ENCODE data around the gene ZNF578. TPM values are rescaled to one million over a fixed set of nuclear protein-coding genes. Genes with fewer than 3 reads are reported as not detected.
"Not testable (repeated sequence)": the region's sequence is repeated elsewhere in the genome, so short reads cannot be mapped to it uniquely, and the experiment has no call there.

Gene ZNF578
- total RNA-seq, 1 donor from 2014 or later: 2.8 TPM

- H3K9me3 Mint-ChIP-seq (ENCODE audit: low read depth): no peaks in the 10 kb centered on the region
- H3K27ac Mint-ChIP-seq: no peak overlapping the region
- H3K4me1 Mint-ChIP-seq (ENCODE audit: low read depth): peaks cover 41% of the 10 kb centered on the region
- no peaks in the 10 kb centered on the region for H3K27me3 Mint-ChIP-seq
- no peaks in the 10 kb centered on the region for H3K36me3 Mint-ChIP-seq (ENCODE audit: insufficient read depth)
- no peak overlapping the region for H3K4me3 Mint-ChIP-seq (ENCODE audit: low read depth)
- no peak for DNase-seq (ENCODE audit: low spot score, unreplicated experiment)
- no peak for TF ChIP-seq CTCF (IDR thresholded peaks at IDR 0.05; ENCODE audit: unreplicated experiment)
These were observed 70.7 kb downstream of the ZNF578 start for GRCh38 chr19:52524086-52524485.

- TF ChIP-seq CTCF (IDR thresholded peaks at IDR 0.05; ENCODE audit: unreplicated experiment): peak; percentile 77
- peak within 1 kb of the TSS; percentile 98 for H3K27ac Mint-ChIP-seq
- no peaks in the 10 kb centered on the region for H3K9me3 Mint-ChIP-seq (ENCODE audit: low read depth)
- peak; percentile 93 for DNase-seq (ENCODE audit: low spot score, unreplicated experiment)
- H3K36me3 Mint-ChIP-seq (ENCODE audit: insufficient read depth): no peaks in the 10 kb centered on the region
- H3K4me1 Mint-ChIP-seq (ENCODE audit: low read depth): peaks cover 13% of the 10 kb centered on the region
- peak within 1 kb of the TSS; percentile 97 for H3K4me3 Mint-ChIP-seq (ENCODE audit: low read depth)
- no peaks in the 10 kb centered on the region for H3K27me3 Mint-ChIP-seq
These were observed 74.0 kb downstream of the ZNF578 start, which contains the start of gene ZNF808 for GRCh38 chr19:52527134-52527955. Gene ZNF808 (plus strand): TSS chr19:52527668. CDS start chr19:52543285, 15,617 bp downstream.

- no peak for DNase-seq (ENCODE audit: low spot score, unreplicated experiment)
- peak overlapping the region; percentile 97 for H3K27ac Mint-ChIP-seq
- no peaks in the 10 kb centered on the region for H3K9me3 Mint-ChIP-seq (ENCODE audit: low read depth)
- no peak for TF ChIP-seq CTCF (IDR thresholded peaks at IDR 0.05; ENCODE audit: unreplicated experiment)
- H3K4me1 Mint-ChIP-seq (ENCODE audit: low read depth): peaks cover 12% of the 10 kb centered on the region
- H3K27me3 Mint-ChIP-seq: no peaks in the 10 kb centered on the region
- peaks cover under 1% of the 10 kb centered on the region for H3K36me3 Mint-ChIP-seq (ENCODE audit: insufficient read depth)
- H3K4me3 Mint-ChIP-seq (ENCODE audit: low read depth): peak overlapping the region; percentile 97
These were observed 74.6 kb downstream of the ZNF578 start for GRCh38 chr19:52527956-52528351.

GRCh38 chr19:52532480-52532879 lies 79.1 kb downstream of the ZNF578 start:
- Mint-ChIP-seq H3K9me3 (ENCODE audit: low read depth) (no peaks in the 10 kb centered on the region), H3K4me3 (ENCODE audit: low read depth) (no peak overlapping the region), H3K36me3 (ENCODE audit: insufficient read depth) (peaks cover 8% of the 10 kb centered on the region), H3K4me1 (ENCODE audit: low read depth) (peaks cover 22% of the 10 kb centered on the region), H3K27ac (no peak overlapping the region), H3K27me3 (peaks cover 10% of the 10 kb centered on the region)
- DNase-seq (ENCODE audit: low spot score, unreplicated experiment): no peak
- TF ChIP-seq CTCF (IDR thresholded peaks at IDR 0.05; ENCODE audit: unreplicated experiment): no peak

- DNase-seq (ENCODE audit: low spot score, unreplicated experiment): no peak
- H3K36me3 Mint-ChIP-seq (ENCODE audit: insufficient read depth): peaks cover 8% of the 10 kb centered on the region
- no peak for TF ChIP-seq CTCF (IDR thresholded peaks at IDR 0.05; ENCODE audit: unreplicated experiment)
- H3K27ac Mint-ChIP-seq: no peak overlapping the region
- peaks cover 10% of the 10 kb centered on the region for H3K27me3 Mint-ChIP-seq
- no peak overlapping the region for H3K4me3 Mint-ChIP-seq (ENCODE audit: low read depth)
- H3K4me1 Mint-ChIP-seq (ENCODE audit: low read depth): peaks cover 13% of the 10 kb centered on the region
- H3K9me3 Mint-ChIP-seq (ENCODE audit: low read depth): no peaks in the 10 kb centered on the region
These were observed 80.5 kb downstream of the ZNF578 start for GRCh38 chr19:52533901-52534300.

- Mint-ChIP-seq H3K4me3 (ENCODE audit: low read depth) (peak overlapping the region; percentile 81), H3K4me1 (ENCODE audit: low read depth) (peaks cover 13% of the 10 kb centered on the region), H3K36me3 (ENCODE audit: insufficient read depth) (peaks cover 11% of the 10 kb centered on the region)
- H3K27me3 Mint-ChIP-seq; H3K27ac Mint-ChIP-seq; DNase-seq (ENCODE audit: low spot score, unreplicated experiment); H3K9me3 Mint-ChIP-seq (ENCODE audit: low read depth): not testable (repeated sequence)
These were observed 82.0 kb downstream of the ZNF578 start for GRCh38 chr19:52535385-52535770.
